GM18526 (cell line): ENCODE measurements around the gene VWDE.

Experiments used
- POLR2A ChIP-seq: IDR thresholded peaks from 3 replicates; pipeline ENCODE4 v1.6.1; 2011; ENCODE audit not compliant: insufficient read length; ENCODE audit errors: extremely low read depth

The VWDE gene

DNA sequence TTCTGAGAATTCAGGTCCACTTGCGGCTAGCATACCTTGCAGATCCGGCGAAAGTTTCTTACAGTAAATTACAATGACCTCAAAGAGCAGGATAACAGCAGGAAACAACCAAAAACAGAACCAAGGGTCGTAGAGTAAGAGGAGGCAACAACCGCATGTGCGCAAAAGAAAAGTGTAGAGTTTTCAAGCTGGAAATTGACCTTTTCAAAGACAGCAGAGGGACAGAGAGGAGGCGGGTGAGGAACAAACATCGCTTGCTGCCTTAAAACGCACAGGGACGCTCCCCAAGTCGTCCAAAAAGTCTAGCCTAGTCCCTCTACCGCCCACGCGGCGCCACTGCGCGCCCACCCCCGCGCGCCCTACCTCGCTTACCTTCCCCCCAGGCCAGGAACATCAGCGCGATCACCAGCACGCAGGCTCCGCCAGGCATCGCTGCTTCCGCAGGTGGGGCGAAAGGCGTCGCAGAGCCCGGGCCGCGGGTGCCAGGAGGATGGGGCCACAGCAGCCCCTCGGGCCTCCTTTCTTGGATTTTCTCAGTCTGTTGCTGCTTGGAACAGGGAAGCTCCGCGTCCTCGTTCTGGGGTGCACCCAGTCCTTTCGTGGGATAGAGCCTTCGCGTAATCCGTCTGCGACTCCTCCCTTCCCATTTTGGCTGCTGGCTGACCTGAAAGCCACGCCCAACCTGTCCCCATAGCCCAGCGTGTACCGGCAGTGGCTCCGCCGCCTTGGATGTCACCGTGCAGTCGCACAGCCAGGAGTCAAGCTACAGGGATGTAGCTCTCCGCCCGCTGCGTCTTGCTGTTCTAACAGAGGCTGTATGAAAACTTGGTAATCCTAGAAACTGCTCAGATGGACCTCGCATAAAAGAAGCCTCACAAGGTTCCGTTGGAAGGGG lies at the start of gene VWDE:
VWDE (minus strand) TSS at position 579 of the 895 bp plus-strand sequence; CDS start at position 430, 149 bp downstream.
- TF ChIP-seq POLR2A, result no peak

DNA sequence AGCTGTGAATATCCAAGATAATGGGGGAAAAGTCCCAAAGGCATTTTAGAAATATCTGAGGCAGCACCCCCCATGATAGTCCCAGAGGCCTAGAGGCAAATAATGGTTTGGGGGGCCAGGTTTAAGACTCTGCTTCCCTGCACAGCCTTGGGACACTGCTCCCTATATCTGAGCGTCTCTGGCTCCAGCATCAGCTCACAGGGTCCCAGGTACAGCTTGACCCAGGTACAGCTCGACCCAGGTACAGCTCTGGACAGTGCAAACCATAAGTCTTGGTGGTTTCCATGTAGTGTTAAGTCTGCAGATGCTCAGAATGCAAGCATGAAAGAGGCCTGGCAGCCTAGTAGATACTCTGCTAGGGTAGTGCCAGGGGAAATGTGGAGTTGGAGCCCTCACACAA lies 47.0 kb upstream of the VWDE start:
- no peak for TF ChIP-seq POLR2A

DNA sequence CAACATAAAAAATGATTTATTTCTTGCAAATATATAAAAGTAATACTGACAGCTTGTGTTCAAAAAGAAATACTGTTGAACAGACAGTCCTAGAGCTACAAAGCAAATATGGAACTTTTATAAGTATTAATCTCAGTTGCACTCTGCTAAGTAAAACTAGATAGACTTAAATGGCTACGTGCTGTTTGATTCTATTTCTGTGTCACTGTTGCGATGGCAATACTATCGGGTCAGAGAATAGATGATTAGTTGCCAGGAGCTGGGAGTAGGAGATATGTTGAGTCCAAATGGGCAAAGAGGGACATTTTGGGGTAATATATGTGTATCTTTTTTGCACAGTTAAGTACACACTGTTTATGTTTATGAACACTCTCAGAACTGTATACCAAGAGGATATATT lies 41.1 kb upstream of the VWDE start:
- no peak for TF ChIP-seq POLR2A

DNA sequence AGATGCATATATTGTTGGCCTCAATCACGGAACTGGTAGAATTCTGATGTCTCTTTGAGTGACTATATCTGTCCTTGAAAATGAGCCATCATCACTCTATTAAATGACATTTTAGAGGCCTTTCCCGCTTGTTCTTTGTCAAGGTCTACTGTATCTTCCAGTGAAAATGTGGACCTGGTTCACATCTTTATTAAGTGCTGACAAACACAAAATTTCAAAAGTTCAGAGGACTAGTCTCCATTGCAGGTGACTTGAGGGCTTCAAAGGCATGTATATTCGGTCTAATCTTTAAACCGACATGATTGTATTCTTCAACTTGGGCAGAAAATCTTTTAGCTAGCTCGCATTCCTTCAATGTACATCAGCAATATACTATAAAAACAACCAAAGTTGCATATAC lies 36.6 kb upstream of the VWDE start:
- no peak for TF ChIP-seq POLR2A

DNA sequence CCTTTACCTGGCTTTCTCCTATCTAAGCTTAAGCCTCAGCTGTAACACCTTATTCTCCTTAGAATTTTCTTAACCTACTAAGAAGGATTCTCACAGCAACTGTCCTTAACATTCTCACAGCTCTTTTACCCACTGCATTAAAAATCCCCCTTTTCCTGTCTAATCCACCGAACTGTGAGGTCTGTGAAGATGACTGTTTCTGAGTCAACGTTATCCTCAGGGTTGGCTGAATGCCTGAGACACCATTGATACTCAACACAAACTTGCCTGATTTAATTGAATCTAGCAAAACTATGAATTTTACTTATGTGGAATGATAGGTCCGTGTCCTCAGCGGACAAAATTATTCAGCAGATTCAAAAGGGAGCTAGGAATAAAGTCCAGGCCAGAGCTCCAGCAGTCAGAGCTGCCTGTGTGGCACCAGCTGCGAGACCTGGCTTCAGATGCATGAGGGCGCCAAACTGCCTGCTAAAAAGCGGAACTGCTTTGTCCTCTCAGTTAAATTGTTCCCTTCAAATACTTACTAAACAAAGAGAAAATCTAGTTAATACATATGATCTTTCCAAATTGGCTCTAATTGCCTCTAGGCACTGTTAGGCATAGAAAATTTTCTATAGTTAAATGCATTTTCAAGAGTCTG lies 33.4 kb upstream of the VWDE start:
- TF ChIP-seq POLR2A, result no peak

DNA sequence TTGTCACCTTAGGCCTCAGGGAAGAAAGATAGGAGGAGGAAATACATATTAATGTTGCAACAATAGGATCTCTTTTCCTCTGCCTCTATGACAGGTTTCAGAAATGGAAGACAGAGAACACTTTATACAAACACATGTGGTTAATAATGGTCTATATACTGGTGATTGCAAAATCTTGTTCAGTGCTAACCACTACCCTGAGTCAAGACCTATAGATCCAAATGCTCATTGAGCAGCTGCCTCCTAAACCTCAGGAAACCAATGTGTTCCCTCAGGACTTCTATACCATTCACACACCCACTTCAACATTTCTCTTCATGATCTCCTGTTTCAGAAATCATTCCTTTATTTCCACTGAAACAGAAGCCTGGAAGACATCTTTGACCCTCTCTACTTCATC lies 32.5 kb upstream of the VWDE start:
- no peak for TF ChIP-seq POLR2A

DNA sequence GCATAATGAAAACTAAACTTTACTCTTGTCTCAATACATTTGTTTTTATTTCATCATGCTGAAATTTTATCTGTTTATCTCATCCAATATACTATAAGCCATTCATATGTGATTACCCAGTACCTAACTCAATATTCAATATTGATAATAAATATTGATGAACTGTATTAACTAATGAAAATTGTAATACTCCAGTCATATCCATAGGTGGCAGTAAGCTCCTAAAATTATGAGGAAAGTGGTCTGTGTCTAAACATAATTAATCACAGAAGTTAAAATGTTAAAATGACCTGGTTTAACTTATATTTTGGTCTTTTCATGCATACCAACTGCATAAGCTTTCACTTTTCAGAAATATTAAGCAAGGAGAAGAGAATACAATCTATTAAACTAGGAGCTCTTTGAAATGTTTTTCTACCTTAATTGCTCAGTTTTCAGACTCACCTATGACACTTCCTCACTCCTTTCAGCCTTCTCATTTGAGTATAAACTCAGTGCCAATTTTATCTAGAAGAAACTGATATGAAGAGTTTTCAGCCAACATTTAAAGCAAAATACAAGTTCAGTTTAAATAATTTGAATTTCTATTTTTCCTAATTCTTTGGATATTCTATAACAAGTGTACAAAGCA lies 30.5 kb upstream of the VWDE start:
- TF ChIP-seq POLR2A, result no peak

DNA sequence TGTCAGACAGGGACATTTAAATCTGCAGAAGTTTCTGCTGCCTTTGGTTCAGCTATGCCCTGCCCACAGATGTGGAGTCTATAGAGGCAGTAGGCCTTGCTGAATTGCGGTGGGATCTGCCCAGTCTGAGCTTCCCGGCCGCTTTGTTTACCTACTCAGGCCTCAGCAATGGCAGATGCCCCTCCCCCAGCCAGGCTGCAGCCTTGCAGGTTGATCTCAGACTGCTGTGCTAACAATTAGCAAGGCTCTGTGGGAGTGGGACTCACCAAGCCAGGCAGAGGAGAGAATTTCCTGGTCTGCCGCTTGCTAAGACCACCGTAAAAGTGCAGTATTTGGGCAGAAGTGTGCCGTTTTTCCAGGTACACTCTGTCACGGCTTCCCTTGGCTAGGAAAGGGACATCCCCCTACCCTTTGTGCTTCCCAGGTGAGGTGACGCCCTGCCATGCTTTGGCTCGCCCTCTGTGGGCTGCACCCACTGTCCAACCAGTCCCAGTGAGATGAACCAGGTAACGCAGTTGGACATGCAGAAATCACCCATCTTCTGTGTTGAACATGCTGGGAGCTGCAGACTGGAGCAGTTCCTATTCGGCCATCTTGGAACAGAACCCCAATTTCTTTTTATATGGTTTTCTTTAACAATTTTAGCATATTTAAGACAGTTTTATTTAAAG lies 28.4 kb upstream of the VWDE start:
- TF ChIP-seq POLR2A, result no peak

DNA sequence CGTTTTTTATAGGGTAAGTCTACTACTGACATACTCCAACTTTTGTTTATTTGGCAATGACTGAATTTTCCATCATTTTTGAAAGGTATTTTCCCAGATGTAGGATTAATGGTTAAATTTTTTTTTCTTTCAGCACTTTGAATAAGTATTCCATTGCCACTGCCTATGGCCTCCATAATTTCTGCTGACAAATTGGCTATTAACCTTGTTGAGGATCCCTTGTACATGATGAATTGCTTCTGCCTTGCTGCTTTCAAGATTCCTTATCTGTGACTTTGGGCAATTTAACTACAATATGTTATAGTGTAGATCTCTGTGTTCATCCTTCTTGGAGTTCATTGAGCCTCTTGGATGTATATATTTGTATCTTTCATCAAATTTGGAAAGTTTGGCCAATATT lies 21.6 kb upstream of the VWDE start:
- TF ChIP-seq POLR2A, result no peak

DNA sequence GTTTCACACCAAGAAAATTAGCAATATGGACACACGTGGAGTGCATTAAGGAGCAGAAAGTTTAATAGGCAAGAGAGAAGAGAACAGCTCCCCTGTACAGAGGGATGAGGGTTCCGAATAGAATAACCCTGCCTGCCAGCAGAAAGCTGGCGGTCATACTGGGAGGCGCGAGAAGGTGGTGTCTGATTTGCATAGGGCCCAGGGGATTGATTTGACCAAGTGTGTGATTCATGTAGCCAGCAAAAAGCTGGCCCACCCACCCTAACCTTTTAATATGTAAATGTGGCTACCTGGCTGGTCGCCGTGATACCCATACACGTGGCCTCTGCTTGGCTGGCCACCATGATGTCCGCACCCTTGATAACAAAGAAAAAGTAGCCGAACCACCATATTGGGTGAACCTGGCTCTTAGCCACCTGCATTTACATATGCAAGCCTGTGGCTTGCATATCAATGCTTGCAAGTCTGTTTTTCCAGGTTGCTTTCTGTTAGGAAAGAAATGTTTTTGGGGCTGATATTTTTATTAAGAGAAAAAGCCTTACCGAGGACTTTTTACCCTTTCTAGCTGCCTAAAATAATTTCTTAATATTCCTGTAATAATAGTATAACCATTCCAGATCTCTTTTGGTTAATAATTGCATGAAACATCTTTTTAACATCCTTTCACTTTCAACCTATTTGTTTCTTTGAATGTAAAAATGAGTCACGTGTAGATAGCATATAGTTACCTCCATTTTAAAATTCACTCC lies 20.5 kb upstream of the VWDE start:
- TF ChIP-seq POLR2A, result no peak

DNA sequence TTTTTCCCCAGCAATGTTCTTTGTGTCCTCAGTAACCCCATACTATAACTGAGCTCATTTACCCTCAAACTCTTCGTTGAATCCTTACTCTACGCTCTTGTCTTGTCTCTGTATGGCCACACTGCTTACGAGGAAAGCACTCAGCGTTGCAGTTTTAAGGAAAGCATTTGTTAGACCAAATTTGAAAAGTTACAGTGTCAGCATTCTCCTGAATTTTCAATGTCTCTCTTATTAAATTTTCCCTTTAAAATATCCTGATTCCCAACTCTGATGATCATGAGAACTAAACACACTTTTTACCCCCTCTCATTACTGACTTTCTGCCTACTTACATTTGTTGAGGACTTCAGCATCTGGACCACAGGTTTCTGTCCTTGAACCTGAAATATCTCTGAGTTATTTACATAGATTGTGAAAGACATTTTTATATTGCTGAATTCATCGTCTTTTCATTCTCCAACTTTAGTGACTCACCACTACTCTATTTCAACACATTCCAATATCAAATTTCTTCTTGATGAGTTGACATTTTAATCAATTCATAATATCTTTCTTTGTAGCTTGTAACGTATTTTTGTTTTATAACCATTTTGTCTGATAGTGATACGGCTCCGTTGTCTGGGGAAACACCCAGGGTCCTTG lies 19.8 kb upstream of the VWDE start:
- TF ChIP-seq POLR2A, result no peak

DNA sequence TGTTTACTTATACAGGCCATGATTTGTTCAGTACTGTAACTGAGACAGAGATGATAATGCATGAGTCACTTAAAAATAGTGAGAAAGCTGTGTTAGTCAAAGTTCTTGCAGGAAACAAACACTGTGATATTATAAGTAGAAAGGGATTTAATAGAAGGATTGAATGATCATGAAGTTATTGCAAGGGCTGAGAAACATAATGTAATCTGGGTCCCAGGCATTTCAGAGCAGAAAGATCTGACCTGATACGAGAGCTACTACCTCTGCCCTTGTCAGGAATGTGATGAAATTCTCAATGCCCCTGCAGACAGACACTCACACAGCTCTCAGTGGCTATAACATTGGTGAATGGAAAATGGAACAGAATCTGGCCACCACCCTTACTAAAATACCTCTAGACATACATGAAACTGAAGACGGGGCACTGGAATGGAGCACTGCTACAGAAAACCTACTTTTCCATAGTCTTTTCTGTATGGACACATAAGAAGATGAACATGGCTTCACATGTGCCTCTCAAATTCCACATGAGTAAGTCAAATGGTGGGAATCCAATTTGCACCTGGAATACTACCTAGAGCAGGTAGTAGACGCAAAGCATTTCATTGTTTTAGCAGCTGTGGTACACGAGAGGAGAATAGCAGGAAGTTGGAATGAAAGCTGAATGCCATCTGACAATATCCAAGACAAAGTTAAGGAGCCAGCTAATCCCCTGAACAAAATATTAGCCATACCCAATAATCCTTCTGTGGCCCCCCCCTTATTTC lies 19.1 kb upstream of the VWDE start:
- TF ChIP-seq POLR2A, result no peak

DNA sequence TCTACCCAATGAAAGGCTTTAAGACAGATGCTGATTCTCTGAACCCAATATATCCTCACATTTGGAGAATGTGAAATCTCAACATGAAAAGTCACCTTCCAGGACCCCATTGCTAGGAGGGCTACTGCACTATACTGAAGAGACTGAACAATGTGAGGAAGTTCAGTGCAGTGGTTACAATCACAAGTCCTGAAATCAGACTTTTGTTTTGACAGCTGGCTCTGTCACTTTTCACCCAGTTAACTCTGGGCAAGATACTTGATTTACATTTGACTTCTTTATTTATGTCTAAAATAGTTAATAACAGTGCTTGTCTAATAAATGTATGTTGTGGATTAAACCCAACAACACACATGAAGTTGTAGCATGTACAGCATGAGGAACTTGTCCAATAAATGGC lies 14.8 kb upstream of the VWDE start:
- TF ChIP-seq POLR2A, result no peak

DNA sequence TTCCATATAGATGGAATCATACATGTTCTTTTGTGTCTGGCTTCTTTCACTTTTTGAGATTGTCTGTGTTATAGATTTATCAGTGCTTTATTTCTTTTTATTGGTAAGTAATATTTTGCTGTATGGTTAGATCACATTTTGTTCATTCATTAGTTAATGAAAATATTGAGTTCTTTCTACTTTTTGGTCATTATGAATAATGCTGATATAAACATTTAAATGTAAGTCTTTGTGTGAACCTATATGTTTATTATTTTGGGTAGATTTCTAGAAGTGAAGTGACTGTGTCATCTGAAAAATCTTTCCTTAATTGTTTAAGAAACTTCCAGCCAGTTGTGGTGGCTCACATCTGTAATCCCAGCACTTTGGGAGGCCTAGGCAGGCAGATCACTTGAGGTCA lies 11.4 kb upstream of the VWDE start:
- TF ChIP-seq POLR2A, result no peak
